Stimulated activated CD8-positive, alpha-beta memory T cell treated with anti-CD3 and anti-CD28 coated beads, Interleukin-15, amount 100 ng/mL, for 1 hour (primary cell): ENCODE measurements around the gene MTHFD1L.
A peak's percentile ranks its signal among the peaks of the same experiment; 100 is the strongest.

ENCODE experiments used
- DNase-seq: peaks from one replicate; pipeline ENCODE4 v3.0.0-alpha.2; 2020; ENCODE audit warnings: low read depth

MTHFD1L gene

GRCh38 chr6:150991487-150991886 lies 126.0 kb downstream of the MTHFD1L start:
- no peak for DNase-seq

DNA sequence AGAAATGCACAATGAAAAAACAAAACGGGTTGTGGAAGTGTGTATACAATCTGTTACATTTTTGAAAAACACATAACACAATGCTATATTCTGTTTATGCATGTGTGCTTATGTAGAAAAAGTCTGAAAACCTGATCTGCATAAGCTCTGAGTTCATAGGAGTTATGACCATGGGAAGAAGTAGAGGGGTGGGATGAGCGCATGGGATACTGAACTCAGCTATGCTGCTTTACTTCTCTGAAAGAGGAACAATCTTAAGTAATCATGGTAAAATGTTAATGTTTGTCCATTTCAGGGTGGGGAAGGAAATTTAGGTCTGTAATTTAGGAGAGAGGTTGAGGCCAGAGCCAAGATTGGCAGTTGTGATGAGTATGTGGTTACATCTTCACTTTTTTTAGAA lies 126.8 kb downstream of the MTHFD1L start:
- no peak for DNase-seq

DNA sequence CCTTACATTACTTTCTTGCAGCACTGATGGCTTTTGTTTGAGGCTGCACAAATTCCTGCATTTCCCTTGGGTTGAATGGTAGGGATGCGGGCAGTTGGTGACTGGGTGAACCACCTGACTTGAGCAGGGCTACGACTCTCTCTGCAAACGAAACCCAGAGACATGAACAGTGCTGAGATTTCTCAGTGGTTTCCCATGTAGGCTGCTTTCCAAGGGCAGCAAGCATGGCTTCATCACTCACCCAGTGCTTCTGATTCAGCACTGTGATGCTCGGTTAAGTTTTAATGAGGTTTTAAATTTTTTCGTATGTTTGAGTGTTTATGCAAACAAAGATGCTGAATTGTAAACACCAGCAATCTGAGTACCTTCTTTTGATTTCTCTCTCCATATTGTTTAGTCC lies 127.2 kb downstream of the MTHFD1L start:
- no peak for DNase-seq

GRCh38 chr6:150993253-150993652 lies 127.8 kb downstream of the MTHFD1L start:
- DNase-seq = no peak

DNA sequence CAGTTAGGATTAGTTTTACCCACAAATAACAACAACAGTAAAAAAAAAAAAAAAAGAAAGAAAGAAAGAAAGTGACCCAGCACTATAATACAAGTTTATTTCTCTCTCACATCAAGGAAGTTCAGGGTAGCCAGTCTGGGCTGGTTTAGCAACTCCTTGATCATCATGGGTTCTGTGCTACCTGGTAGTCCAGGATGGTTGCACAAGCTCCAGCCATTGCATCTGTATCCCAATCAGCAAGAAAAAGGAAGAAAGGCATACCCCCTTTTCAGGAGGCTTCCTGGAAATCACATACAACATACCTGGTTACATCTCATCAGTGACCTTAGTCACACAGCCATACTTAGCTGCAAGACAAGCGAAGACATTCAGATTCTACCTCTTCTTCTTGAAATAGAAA lies 128.5 kb downstream of the MTHFD1L start:
- no peak for DNase-seq

DNA sequence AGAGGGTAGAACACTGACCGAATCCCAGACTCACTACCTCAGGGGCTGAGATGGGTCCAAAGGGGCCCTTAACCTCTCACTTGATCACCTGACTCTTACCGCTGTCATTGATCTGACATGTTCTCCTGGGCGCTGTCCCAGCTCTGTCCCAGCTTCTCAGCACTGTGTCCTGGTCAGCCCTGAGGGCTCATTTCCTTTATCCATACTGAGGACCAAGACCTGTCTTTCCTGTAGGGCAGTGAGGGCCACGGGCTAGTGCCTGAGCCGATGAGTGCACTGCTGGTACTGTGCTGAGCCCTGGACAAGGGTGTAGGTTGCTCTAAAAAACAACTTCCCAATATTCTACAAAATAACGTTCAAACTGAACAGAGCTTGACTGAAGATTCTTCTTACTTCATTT lies 131.5 kb downstream of the MTHFD1L start:
- no peak for DNase-seq

DNA sequence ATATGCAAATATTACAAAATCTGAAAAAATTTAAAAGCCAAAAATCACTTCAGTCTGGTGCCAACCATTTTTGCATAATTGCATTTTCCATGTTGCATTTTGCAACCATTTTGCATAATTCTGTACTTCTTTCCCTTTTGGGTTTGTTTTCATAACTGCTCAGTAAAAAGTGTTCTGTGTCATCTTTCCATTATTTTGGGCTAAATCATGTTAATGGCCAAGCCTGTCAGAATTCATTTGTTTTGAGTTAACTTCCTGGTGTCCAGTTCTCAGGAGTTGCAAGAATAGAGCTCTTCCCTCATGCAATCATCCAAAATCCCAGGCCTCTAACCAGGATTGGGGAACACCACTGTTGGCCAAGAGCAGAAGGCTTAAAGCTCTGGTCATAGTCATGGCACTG lies 133.6 kb downstream of the MTHFD1L start:
- DNase-seq = no peak

DNA sequence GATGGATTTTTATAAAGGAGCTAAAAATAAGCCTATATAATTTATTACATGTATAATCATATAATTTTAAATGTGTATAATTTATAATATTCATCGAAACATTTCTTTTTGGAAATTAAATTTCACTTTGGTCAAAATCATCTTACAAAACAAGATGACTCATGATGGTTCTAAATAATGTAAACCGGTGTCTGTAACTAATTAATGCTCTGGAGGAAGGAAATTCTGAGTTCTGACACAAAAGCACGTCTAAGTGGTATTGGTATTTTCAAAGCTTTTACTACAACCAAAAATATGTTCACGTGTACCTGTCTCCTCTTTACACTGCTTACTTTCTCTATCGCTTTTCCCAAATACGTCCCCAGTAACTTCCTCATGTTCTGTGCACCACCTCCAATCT lies 134.1 kb downstream of the MTHFD1L start:
- no peak for DNase-seq

- DNase-seq = no peak
These were observed 136.0 kb downstream of the MTHFD1L start for GRCh38 chr6:151001387-151002056.

DNA sequence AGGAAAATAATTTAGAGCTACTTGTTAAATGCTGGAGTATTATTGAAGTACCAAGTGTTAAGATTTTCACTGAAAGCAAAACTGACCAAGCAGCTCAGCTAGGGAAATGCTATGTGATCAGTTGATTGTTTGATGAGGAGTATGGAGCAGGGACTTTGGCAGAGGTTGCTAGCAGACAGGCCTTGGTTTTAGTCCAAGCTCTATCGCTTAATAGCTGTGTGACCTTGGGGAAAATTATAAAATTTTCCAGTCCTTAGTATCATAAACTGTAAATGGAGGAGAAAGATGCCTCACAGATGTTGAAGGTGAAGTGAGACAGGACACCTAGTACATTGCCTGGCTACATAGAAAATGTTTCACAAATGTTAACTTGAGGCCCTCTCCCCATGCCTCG lies 136.6 kb downstream of the MTHFD1L start:
- DNase-seq = no peak

DNA sequence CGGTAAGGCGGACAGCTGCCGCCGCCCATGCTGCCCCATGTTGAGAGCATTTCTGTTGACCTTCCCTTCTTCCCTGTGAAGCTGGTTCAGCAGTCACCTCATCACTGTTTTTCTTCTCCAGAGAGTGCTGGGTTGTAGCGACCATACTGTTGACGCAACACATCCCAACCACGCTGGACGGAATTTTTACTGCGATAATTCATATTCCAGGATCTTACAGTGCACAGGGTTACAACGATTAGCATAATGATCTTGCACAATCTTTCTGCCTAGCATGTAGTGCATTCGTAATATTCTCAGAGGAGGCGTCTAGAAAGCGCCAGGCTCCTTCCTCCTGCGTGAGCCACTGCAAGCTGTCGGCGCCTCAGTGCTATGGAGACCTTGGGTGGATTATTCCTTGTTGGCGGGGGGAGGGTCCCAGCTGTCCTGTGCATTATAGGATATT lies 137.0 kb downstream of the MTHFD1L start:
- DNase-seq = no peak

DNA sequence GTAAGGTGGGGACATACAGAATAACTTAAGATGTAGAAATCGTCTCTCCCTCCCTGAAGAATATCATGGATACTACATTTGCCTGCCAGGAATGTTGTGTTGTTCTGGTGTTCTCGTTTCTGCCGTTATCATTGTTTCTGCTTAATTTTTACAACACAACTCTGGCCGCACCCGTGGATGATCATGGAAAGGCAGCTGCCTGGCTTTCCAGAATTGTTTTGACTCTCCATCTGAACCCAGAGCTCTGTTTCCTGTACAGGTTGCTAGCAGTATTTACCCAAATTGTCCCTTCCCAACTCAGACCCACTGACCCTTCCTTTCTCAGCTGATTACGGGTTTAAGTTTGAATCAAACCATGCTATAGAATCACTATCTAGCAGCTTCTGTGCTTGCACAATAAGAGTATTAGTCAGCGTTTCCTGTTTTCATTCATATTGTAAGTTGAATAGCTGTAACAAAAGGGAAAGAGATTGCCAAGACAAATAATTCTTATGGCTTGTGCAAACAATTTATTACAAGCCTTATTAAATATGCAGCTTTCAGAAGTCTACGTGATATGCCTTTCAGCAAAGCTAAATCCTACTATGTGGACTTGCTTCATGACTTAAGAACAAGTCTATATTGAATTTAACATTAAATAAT lies 139.0 kb downstream of the MTHFD1L start:
- DNase-seq = no peak

- DNase-seq = no peak
These were observed 139.7 kb downstream of the MTHFD1L start for GRCh38 chr6:151005164-151005563.

- DNase-seq = no peak
These were observed 140.6 kb downstream of the MTHFD1L start for GRCh38 chr6:151005896-151006632.

DNA sequence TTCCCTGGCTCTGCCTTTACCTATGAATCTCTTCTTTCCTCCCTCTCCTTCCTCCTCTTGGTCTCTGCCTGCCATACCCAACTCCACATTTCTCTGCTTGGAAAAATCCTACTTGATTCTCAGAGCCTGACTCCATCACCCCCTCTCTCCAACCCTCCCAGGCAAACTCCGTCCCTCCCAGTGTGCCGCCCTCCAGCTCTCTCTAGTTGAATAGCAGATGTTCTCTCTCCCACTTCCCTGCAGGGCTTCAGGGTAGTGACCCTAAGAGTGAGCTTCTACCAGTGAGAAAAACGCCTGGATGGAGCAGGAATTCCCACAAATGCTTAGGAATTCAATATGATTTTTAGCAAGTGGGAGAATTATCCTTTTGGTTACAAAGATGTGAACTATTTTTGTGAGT lies 141.6 kb downstream of the MTHFD1L start:
- DNase-seq = no peak

DNA sequence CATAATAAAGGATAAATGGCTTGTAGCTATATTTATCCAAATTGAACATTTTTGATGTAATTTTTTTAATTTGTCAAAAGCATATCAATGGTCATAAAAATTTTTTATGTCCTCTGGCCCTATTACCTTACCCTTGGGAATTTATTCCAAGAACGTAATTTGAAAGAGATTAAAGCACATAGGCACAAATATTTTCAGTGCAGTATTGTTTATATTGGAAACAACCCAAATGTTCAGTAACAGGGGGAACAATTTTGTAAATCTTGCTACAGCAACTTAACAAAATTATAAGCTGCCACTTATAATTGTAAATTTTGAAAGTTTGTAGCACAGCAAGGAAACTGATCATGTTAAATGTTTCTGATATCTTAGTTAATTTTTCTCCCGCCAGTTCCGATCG lies 142.4 kb downstream of the MTHFD1L start:
- no peak for DNase-seq

DNA sequence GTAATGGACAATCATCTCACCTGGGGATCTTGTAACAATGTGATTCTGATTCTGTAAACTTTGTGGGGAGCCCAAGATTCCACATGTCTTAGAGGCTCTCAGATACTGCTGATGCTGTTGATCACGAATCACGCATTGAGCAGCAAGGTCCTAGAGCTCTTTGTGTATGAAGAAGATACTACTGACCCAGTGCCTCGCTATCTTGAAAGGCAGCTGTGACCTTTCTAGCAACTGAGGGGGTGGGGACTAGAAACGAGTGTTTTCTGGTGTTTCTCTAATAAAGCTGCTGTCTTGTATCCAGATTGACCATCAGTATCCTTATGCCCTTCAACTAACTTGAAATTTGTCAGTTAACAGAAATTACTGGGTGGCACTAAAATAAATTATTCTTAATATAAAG lies 142.9 kb downstream of the MTHFD1L start:
- no peak for DNase-seq

GRCh38 chr6:151009576-151009975 lies 144.1 kb downstream of the MTHFD1L start:
- no peak for DNase-seq

DNA sequence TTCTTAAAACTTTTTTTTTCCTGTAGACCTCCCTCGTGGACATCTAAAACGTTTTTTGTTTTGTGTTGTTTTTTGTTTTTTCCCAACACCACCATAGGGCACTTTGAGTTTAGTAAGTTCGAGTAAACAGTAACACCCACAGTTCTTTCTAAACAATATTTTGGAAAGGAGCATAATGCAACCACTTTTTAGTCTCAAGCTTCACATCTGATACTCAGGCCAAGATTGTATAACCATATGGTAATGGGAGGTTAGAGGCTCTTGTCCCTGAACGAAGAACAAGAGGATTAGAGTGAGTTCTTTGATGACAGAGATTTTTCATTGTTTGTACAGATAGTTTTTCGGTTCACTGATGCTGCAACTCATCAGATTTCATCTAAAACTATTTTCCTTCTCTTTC lies 144.6 kb downstream of the MTHFD1L start:
- no peak for DNase-seq

- no peak for DNase-seq
These were observed 147.1 kb downstream of the MTHFD1L start for GRCh38 chr6:151012321-151013294.

DNA sequence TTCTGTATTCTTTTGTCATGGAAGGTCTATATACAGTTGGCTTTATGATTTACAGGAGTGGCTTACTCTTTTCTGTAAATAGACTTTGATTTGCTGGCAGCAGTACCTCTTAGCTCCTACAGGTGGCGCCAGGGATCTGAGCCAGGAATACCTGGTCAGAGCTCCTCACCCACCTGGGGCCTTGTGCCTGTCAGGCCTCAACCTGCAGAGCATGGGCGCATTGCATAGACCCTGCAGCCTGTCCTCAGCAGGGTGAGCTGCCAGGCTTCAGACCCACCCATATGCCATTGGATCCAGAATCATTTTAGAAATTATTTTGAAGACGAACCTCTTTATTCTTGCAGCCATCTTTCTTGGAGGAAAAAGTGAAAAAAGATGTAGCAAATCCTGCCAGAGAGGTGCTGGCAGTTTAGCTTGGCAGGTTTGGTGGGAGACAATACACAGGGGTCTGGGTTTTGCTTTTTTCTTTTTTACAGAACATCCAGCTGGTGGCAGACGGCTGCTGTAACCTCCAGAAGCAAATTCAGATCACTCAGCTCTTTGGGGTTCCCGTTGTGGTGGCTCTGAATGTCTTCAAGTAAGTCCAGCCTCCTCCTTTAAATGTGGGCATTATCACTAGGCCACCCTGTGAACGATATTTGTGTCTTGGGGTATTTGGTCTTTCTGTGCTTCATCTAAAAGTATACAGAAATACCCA lies 149.1 kb downstream of the MTHFD1L start:
- DNase-seq = peak; percentile 30
